B cell (primary cell): ENCODE results near the gene PARK7. TPM values are rescaled to one million over a fixed set of nuclear protein-coding genes. Genes with fewer than 3 reads are reported as not detected.

ENCODE experiments used
- ATAC-seq: fragments of 200-7000 bp; cut with Tn5 transposase; one replicate; pipeline ENCODE4 v1.10.0; 2021; ENCODE audit warnings: low read depth, mild to moderate bottlenecking, moderate number of reproducible peaks, moderate library complexity
- CTCF ChIA-PET: fragments of 350-600 bp; sonication (Branson Sonifier 250); formaldehyde crosslinking; loops from one replicate; lab custom pipeline; 2021; ENCODE audit warnings: antibody characterized with exemption, inconsistent platforms; lab: Charles Lee
- POLR2A ChIA-PET: fragments of 350-600 bp; sonication (Branson Sonifier 250); formaldehyde crosslinking; loops from one replicate; lab custom pipeline; 2021; ENCODE audit warnings: antibody characterized with exemption; lab: Charles Lee
- DNase-seq: peaks from one replicate; pipeline ENCODE4 v3.0.0; 2013
- H2AFZ ChIP-seq: 2 replicates; pipeline ENCODE4 v1.6.1; 2012; ENCODE audit warnings: mild to moderate bottlenecking, low read depth, low read length; ENCODE audit not compliant: insufficient read depth, poor library complexity, severe bottlenecking
- H3K27ac ChIP-seq, 2 donors: 1 replicate in 1 of 2; 2 replicates in 1 of 2; pipeline ENCODE4 v1.5.1; 2012 to 2013; ENCODE audit warnings: low read length in 2 of 2, mild to moderate bottlenecking in 2 of 2, moderate library complexity in 1 of 2
- H3K27me3 ChIP-seq, 4 experiments: fragments of 200-600 bp in 1 of 4; sonication (generic) in 1 of 4; replicated peaks in 1 of 4; 1 replicate in 2 of 4; 2 replicates in 2 of 4; pipeline versions ENCODE4 v1.6.1 to v1.7.0; 2013 to 2016; ENCODE audit warnings: low read length in 3 of 4, mild to moderate bottlenecking in 2 of 4, mixed read lengths in 1 of 4, moderate library complexity in 1 of 4; ENCODE audit not compliant: insufficient read depth in 4 of 4, control insufficient read depth in 3 of 4; ENCODE audit errors: control extremely low read depth in 1 of 4
- H3K36me3 ChIP-seq, 2 experiments: replicated peaks in 1 of 2; 1 replicate in 1 of 2; 2 replicates in 1 of 2; pipeline versions ENCODE4 v1.6.1 to v1.7.1; 2013; ENCODE audit warnings: low read length in 1 of 2; ENCODE audit not compliant: insufficient read depth in 2 of 2, control insufficient read depth in 1 of 2; ENCODE audit errors: control extremely low read depth in 1 of 2, extremely low read depth in 1 of 2
- H3K4me1 ChIP-seq, 2 donors: fragments of 200-600 bp in 1 of 2; sonication (generic) in 1 of 2; 1 replicate in 1 of 2; 2 replicates in 1 of 2; pipeline versions ENCODE4 v1.5.1 to v1.6.1; 2013 to 2017; ENCODE audit warnings: low read length in 2 of 2; ENCODE audit not compliant: control insufficient read depth in 2 of 2, insufficient read depth in 2 of 2
- H3K4me2 ChIP-seq: replicated peaks from 2 replicates; pipeline ENCODE3; 2012; ENCODE audit warnings: mild to moderate bottlenecking, low read depth, low read length; ENCODE audit not compliant: poor library complexity, severe bottlenecking
- H3K4me3 ChIP-seq, 5 experiments: fragments of 200-600 bp in 1 of 5; sonication (generic) in 1 of 5; 1 replicate in 3 of 5; 2 replicates in 2 of 5; pipeline versions ENCODE4 v1.5.1 to v1.7.0; 2011 to 2016; ENCODE audit warnings: low read length in 4 of 5, mild to moderate bottlenecking in 4 of 5, low read depth in 2 of 5, control low read depth in 1 of 5, moderate library complexity in 1 of 5; ENCODE audit not compliant: insufficient read depth in 1 of 5; ENCODE audit errors: control extremely low read depth in 1 of 5, extremely low read depth in 1 of 5
- H3K79me2 ChIP-seq: fragments of 200-600 bp; sonication (generic); one replicate; pipeline ENCODE4 v1.6.0; 2016; ENCODE audit warnings: low read length; ENCODE audit not compliant: control insufficient read depth, insufficient read depth
- H3K9ac ChIP-seq: fragments of 200-600 bp; sonication (generic); 2 replicates; pipeline ENCODE4 v1.6.1; 2017; ENCODE audit warnings: mild to moderate bottlenecking, low read length, moderate library complexity
- H3K9me3 ChIP-seq, 3 donors: one replicate each; pipeline versions ENCODE4 v1.6.1 to v1.7.1; 2013; ENCODE audit warnings: low read length in 2 of 3; ENCODE audit not compliant: control insufficient read depth in 2 of 3, insufficient read depth in 1 of 3; ENCODE audit errors: control extremely low read depth in 1 of 3
- H4K20me1 ChIP-seq: 2 replicates; pipeline ENCODE4 v1.6.0; 2012; ENCODE audit warnings: mild to moderate bottlenecking, low read length; ENCODE audit not compliant: insufficient read depth, control insufficient read depth, poor library complexity, severe bottlenecking
- H3K27ac Mint-ChIP-seq: one replicate; pipeline ENCODE4 v1.8.0; 2021; ENCODE audit warnings: mixed read lengths
- H3K27me3 Mint-ChIP-seq: one replicate; pipeline ENCODE4 v1.8.0; 2021; ENCODE audit warnings: mixed read lengths
- H3K4me1 Mint-ChIP-seq: one replicate; pipeline ENCODE4 v1.8.0; 2021; ENCODE audit warnings: mixed read lengths
- H3K4me3 Mint-ChIP-seq: one replicate; pipeline ENCODE4 v1.8.0; 2021; ENCODE audit warnings: mixed read lengths
- H3K9me3 Mint-ChIP-seq: one replicate; pipeline ENCODE4 v1.8.0; 2022; ENCODE audit warnings: mixed read lengths; ENCODE audit not compliant: insufficient read depth
- EZH2 ChIP-seq: IDR thresholded peaks from 2 replicates; pipeline ENCODE4 v1.6.1; 2012; ENCODE audit warnings: borderline replicate concordance, low read depth, mild to moderate bottlenecking, moderate library complexity, low read length; ENCODE audit not compliant: insufficient read depth, poor library complexity, severe bottlenecking
- WGBS: methylation state at CpG from one replicate; pipeline ENCODE4 v1.1.5; 2013; ENCODE audit warnings: missing lambda C conversion rate; ENCODE audit not compliant: insufficient coverage; 5-methylcytosine and 5-hydroxymethylcytosine counted together
- intact Hi-C: fragments of 100-400 bp; cut with micrococcal nuclease; formaldehyde crosslinking; loops from one replicate; pipeline ENCODE4 v1.10.0; 2022
- polyA plus RNA-seq: library from polyadenylated mRNA; depleted of rRNA; stranded (reverse); fragments of >200 nt; gene quantifications from 2 replicates; pipeline ENCODE4 v1.2.3, GENCODE V29; 2012
- total RNA-seq, 2 donors: library from RNA; stranded (reverse); fragments of 120-200 nt in 1 of 2; gene quantifications; 1 replicate in 1 of 2; 2 replicates in 1 of 2; pipeline versions ENCODE4 v1.2.3 to v1.2.4, GENCODE V29; 2013 to 2022
- TF ChIP-seq, protein P1 (sequence below): fragments of 200-600 bp; IDR thresholded peaks from one replicate; pipeline ENCODE4 v1.8.0; 2022; ENCODE audit warnings: antibody characterized with exemption, mild to moderate bottlenecking

Gene PARK7
- total and polyA plus RNA-seq, 2 donors (not counting 1 experiment from before 2014, with no cell fraction given): 63.9 to 118 TPM

DNA sequence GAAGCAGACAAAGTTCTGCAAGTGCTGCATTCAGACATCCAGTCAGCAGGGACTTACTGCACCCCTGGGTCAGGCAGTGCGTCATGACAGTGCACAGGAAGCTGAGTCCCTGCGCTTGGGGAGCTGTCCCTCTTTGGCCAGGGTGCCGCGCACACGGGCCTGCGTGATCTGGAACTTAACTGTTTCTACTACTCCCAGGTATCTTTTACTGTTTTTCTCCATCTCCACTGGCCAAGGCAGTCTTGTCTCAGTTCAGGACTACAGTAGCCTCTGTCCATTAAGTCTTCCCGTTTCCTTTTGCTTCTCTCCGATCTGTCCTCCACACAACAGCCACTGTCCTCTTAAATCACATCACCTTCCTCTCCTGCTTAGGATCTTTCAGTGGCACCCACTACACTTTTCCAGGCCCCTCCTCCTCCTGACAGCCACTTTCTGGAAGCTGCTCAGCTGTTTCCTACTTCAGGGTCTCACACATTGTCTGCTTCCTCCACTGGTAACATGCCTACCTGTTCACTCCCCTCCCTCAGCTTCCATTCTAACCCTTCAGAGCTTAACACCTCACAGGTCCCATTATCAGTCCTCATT is 48.7 kb downstream of the PARK7 start:
- DNase-seq (no peak), ATAC-seq (no peak)
- no peak overlapping the region for H3K27ac ChIP-seq
- Mint-ChIP-seq H3K4me3 (no peak overlapping the region), H3K27me3 (no peaks in the 10 kb centered on the region), H3K4me1 (no peaks in the 10 kb centered on the region), H3K27ac (no peak overlapping the region), H3K9me3 (no peaks in the 10 kb centered on the region)
- H3K27me3 ChIP-seq: peaks cover 0 to 2% (median 0%) of the 10 kb centered on the region in 4 experiments
- H3K9me3 ChIP-seq: no peaks in the 10 kb centered on the region
- no peak overlapping the region for H3K4me3 ChIP-seq
- H3K36me3 ChIP-seq: no peaks in the 10 kb centered on the region
- H3K4me1 ChIP-seq: peaks cover 3% of the 10 kb centered on the region in 2 donors
- WGBS: 97% methylated on average over 8 of the region's 8 CpGs
- intact Hi-C loops: no loop called here
- no peak overlapping the region for H3K9ac ChIP-seq
- no peaks in the 10 kb centered on the region for H4K20me1 ChIP-seq
- H3K79me2 ChIP-seq: no peaks in the 10 kb centered on the region
- H3K4me2 ChIP-seq: no peak overlapping the region
- TF ChIP-seq, protein P1, sequence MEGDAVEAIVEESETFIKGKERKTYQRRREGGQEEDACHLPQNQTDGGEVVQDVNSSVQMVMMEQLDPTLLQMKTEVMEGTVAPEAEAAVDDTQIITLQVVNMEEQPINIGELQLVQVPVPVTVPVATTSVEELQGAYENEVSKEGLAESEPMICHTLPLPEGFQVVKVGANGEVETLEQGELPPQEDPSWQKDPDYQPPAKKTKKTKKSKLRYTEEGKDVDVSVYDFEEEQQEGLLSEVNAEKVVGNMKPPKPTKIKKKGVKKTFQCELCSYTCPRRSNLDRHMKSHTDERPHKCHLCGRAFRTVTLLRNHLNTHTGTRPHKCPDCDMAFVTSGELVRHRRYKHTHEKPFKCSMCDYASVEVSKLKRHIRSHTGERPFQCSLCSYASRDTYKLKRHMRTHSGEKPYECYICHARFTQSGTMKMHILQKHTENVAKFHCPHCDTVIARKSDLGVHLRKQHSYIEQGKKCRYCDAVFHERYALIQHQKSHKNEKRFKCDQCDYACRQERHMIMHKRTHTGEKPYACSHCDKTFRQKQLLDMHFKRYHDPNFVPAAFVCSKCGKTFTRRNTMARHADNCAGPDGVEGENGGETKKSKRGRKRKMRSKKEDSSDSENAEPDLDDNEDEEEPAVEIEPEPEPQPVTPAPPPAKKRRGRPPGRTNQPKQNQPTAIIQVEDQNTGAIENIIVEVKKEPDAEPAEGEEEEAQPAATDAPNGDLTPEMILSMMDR: no peak
- TF ChIP-seq EZH2: no peak
- ChIA-PET POLR2A (no interaction called here), CTCF (interaction anchor here (0.6 to 1.8 kb wide), 2 partner anchors 260 to 839 kb away, joined by 3 to 4 read pairs; no protein-coding TSS in a partner anchor)
- no peak overlapping the region for H2AFZ ChIP-seq

DNA sequence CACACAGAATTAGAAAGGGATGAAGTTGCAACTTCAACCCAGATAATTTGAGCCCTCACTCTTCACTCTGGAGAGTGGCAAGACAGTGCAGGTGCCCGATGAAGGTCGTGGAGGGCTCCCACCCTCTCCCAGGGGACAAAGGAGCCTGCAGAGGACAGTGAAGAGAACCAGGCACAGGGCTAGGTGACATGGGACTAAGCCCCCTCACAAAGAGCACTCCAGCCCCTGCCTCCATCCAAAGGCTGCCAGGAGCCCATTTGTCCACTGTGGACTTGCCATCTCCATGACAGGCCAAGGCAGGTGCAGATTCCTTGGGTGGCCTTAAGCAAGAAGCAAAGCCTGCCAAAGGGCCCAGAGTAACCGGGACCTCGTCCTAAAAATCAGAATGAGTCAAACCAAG is 49.5 kb downstream of the PARK7 start:
- Mint-ChIP-seq H3K27ac (no peak overlapping the region), H3K4me1 (no peaks in the 10 kb centered on the region), H3K9me3 (no peaks in the 10 kb centered on the region), H3K4me3 (no peak overlapping the region), H3K27me3 (no peaks in the 10 kb centered on the region)
- H3K4me2 ChIP-seq: no peak overlapping the region
- H3K4me1 ChIP-seq: peaks cover 3 to 4% of the 10 kb centered on the region in 2 donors
- peaks cover 0 to 8% (median 4%) of the 10 kb centered on the region in 4 experiments for H3K27me3 ChIP-seq
- H3K79me2 ChIP-seq: no peaks in the 10 kb centered on the region
- no peak overlapping the region for H2AFZ ChIP-seq
- ChIA-PET POLR2A (no interaction called here), CTCF (interaction anchor here (1.8 kb wide), 1 partner anchor 838 kb away, joined by 3 read pairs; no protein-coding TSS in a partner anchor)
- H3K27ac ChIP-seq: no peak overlapping the region
- H3K36me3 ChIP-seq: no peaks in the 10 kb centered on the region
- no peaks in the 10 kb centered on the region for H3K9me3 ChIP-seq
- WGBS: 74% methylated on average over 2 of the region's 4 CpGs
- no peaks in the 10 kb centered on the region for H4K20me1 ChIP-seq
- intact Hi-C loops: no loop called here
- DNase-seq: no peak
- H3K9ac ChIP-seq: no peak overlapping the region
- no peak for ATAC-seq
- H3K4me3 ChIP-seq: no peak overlapping the region
- no peak for TF ChIP-seq EZH2
- TF ChIP-seq, protein P1: no peak
